ENCODE results near the gene XPO6. TPM values are rescaled to one million over a fixed set of nuclear protein-coding genes. Genes with fewer than 3 reads are reported as not detected.

The XPO6 gene
- total RNA-seq, 2 experiments from 2014 or later, result 204 to 267 TPM

GRCh38 chr16:28205117-28205899 lies 6.5 kb downstream of the XPO6 start:
- H3K4me1 Mint-ChIP-seq, result peaks cover 52% of the 10 kb centered on the region
- no peaks in the 10 kb centered on the region for H3K27me3 Mint-ChIP-seq
- no peak overlapping the region for H3K27ac Mint-ChIP-seq

GRCh38 chr16:28204622-28205021 lies 7.1 kb downstream of the XPO6 start:
- peaks cover 51% of the 10 kb centered on the region for H3K4me1 Mint-ChIP-seq

More at GRCh38 chr16:28205117-28205899, 6.5 kb downstream of the XPO6 start:
- no peaks in the 10 kb centered on the region for H3K9me3 Mint-ChIP-seq (ENCODE audit: low read depth)
- DNase-seq (no peak), ATAC-seq (no peak)
- H3K4me3 Mint-ChIP-seq, result no peak overlapping the region
- CTCF ChIA-PET, result no interaction called here
- peaks cover 55% of the 10 kb centered on the region for H3K36me3 Mint-ChIP-seq

GRCh38 chr16:28204204-28204603 lies 7.6 kb downstream of the XPO6 start:
- H3K27me3 Mint-ChIP-seq, result no peaks in the 10 kb centered on the region
- H3K4me1 Mint-ChIP-seq, result peaks cover 51% of the 10 kb centered on the region
- no peak overlapping the region for H3K4me3 Mint-ChIP-seq
- H3K9me3 Mint-ChIP-seq (ENCODE audit: low read depth), result no peaks in the 10 kb centered on the region
- peaks cover 53% of the 10 kb centered on the region for H3K36me3 Mint-ChIP-seq
- CTCF ChIA-PET, result interaction anchor here (1.1 to 2.3 kb wide), 3 partner anchors 10 to 67 kb away, joined by 3 to 11 read pairs (median 3); no protein-coding TSS in a partner anchor
- ATAC-seq (no peak), DNase-seq (no peak)
- no peak overlapping the region for H3K27ac Mint-ChIP-seq

More at GRCh38 chr16:28204622-28205021, 7.1 kb downstream of the XPO6 start:
- DNase-seq (no peak), ATAC-seq (no peak)
- H3K4me3 Mint-ChIP-seq, result no peak overlapping the region
- peaks cover 53% of the 10 kb centered on the region for H3K36me3 Mint-ChIP-seq
- no peaks in the 10 kb centered on the region for H3K9me3 Mint-ChIP-seq (ENCODE audit: low read depth)
- CTCF ChIA-PET, result interaction anchor here (1.1 to 1.2 kb wide), 2 partner anchors 12 to 68 kb away, joined by 3 read pairs; no protein-coding TSS in a partner anchor
- H3K27me3 Mint-ChIP-seq, result no peaks in the 10 kb centered on the region
- H3K27ac Mint-ChIP-seq, result no peak overlapping the region

GRCh38 chr16:28202147-28202746 lies 9.5 kb downstream of the XPO6 start:
- Mint-ChIP-seq H3K36me3 (peaks cover 40% of the 10 kb centered on the region), H3K27me3 (no peaks in the 10 kb centered on the region), H3K9me3 (ENCODE audit: low read depth) (no peaks in the 10 kb centered on the region), H3K4me1 (peaks cover 40% of the 10 kb centered on the region), H3K4me3 (no peak overlapping the region), H3K27ac (peak overlapping the region; percentile 82)
- DNase-seq (peak; percentile 71), ATAC-seq (peak; percentile 88)
- CTCF ChIA-PET, result interaction anchor here (0.7 to 2.3 kb wide), 10 partner anchors 9 to 76 kb away, joined by 3 to 11 read pairs (median 4); no protein-coding TSS in a partner anchor

- CTCF ChIA-PET, result interaction anchor here (1.0 to 1.2 kb wide), 2 partner anchors 8 to 64 kb away, joined by 3 read pairs; no protein-coding TSS in a partner anchor
- Mint-ChIP-seq H3K9me3 (ENCODE audit: low read depth) (no peaks in the 10 kb centered on the region), H3K36me3 (peaks cover 41% of the 10 kb centered on the region), H3K4me3 (no peak overlapping the region), H3K4me1 (peaks cover 46% of the 10 kb centered on the region), H3K27ac (peak overlapping the region; percentile 68), H3K27me3 (no peaks in the 10 kb centered on the region)
- ATAC-seq (no peak), DNase-seq (no peak)
Measured at GRCh38 chr16:28200661-28201060, 11.1 kb downstream of the XPO6 start.

- peaks cover 71% of the 10 kb centered on the region for H3K4me1 Mint-ChIP-seq
- peak overlapping the region; percentile 64 for H3K27ac Mint-ChIP-seq
- no peaks in the 10 kb centered on the region for H3K27me3 Mint-ChIP-seq
- DNase-seq (no peak), ATAC-seq (no peak)
- CTCF ChIA-PET, result interaction anchor here (1.0 to 1.6 kb wide), 3 partner anchors 9 to 60 kb away, joined by 3 to 8 read pairs (median 6); no protein-coding TSS in a partner anchor
- no peaks in the 10 kb centered on the region for H3K9me3 Mint-ChIP-seq (ENCODE audit: low read depth)
- H3K36me3 Mint-ChIP-seq, result peaks cover 48% of the 10 kb centered on the region
- H3K4me3 Mint-ChIP-seq, result no peak overlapping the region
Measured at GRCh38 chr16:28196387-28196987, 15.3 kb downstream of the XPO6 start.

GRCh38 chr16:28195859-28196258 lies 15.9 kb downstream of the XPO6 start:
- Mint-ChIP-seq H3K4me1 (peaks cover 70% of the 10 kb centered on the region), H3K36me3 (peaks cover 46% of the 10 kb centered on the region), H3K27ac (peak overlapping the region; percentile 98), H3K9me3 (ENCODE audit: low read depth) (no peaks in the 10 kb centered on the region), H3K27me3 (no peaks in the 10 kb centered on the region), H3K4me3 (no peak overlapping the region)
- DNase-seq (no peak), ATAC-seq (no peak)
- CTCF ChIA-PET, result interaction anchor here (4.8 kb wide), 1 partner anchor 14 kb away, joined by 58 read pairs; the partner anchor contains the start of gene XPO6

- peak overlapping the region; percentile 74 for H3K4me3 Mint-ChIP-seq
- ATAC-seq (peak; percentile 46), DNase-seq (peak; percentile 64)
- H3K9me3 Mint-ChIP-seq (ENCODE audit: low read depth), result no peaks in the 10 kb centered on the region
- CTCF ChIA-PET, result interaction anchor here (0.8 to 4.8 kb wide), 11 partner anchors 9 to 221 kb away, joined by 3 to 58 read pairs (median 4); partner anchors contain the start of gene XPO6
- H3K27me3 Mint-ChIP-seq, result no peaks in the 10 kb centered on the region
- peaks cover 42% of the 10 kb centered on the region for H3K36me3 Mint-ChIP-seq
- H3K27ac Mint-ChIP-seq, result peak overlapping the region; percentile 98
- H3K4me1 Mint-ChIP-seq, result peaks cover 77% of the 10 kb centered on the region
Measured at GRCh38 chr16:28193530-28194423, 18.0 kb downstream of the XPO6 start.

- Mint-ChIP-seq H3K36me3 (peaks cover 47% of the 10 kb centered on the region), H3K9me3 (ENCODE audit: low read depth) (no peaks in the 10 kb centered on the region), H3K4me1 (peaks cover 85% of the 10 kb centered on the region), H3K27ac (peak overlapping the region; percentile 98), H3K4me3 (peak overlapping the region; percentile 74), H3K27me3 (no peaks in the 10 kb centered on the region)
- DNase-seq, result peak; percentile 91
- ATAC-seq, result peak; percentile 88
- CTCF ChIA-PET, result interaction anchor here (0.8 to 4.8 kb wide), 8 partner anchors 10 to 51 kb away, joined by 3 to 58 read pairs (median 6); partner anchors contain the start of gene XPO6
Measured at GRCh38 chr16:28192806-28193529, 18.8 kb downstream of the XPO6 start.

- H3K4me3 Mint-ChIP-seq, result no peak overlapping the region
- no peaks in the 10 kb centered on the region for H3K9me3 Mint-ChIP-seq (ENCODE audit: low read depth)
- DNase-seq, result no peak
- CTCF ChIA-PET, result interaction anchor here (0.8 to 4.8 kb wide), 5 partner anchors 11 to 85 kb away, joined by 3 to 58 read pairs (median 8); partner anchors contain the start of gene XPO6
- peaks cover 40% of the 10 kb centered on the region for H3K36me3 Mint-ChIP-seq
- peaks cover 90% of the 10 kb centered on the region for H3K4me1 Mint-ChIP-seq
- ATAC-seq, result no peak
- peak overlapping the region; percentile 82 for H3K27ac Mint-ChIP-seq
- H3K27me3 Mint-ChIP-seq, result no peaks in the 10 kb centered on the region
Measured at GRCh38 chr16:28191364-28191960, 20.3 kb downstream of the XPO6 start.

- Mint-ChIP-seq H3K27me3 (no peaks in the 10 kb centered on the region), H3K36me3 (peaks cover 36% of the 10 kb centered on the region), H3K27ac (peak overlapping the region; percentile 94), H3K9me3 (ENCODE audit: low read depth) (no peaks in the 10 kb centered on the region), H3K4me1 (peaks cover 86% of the 10 kb centered on the region), H3K4me3 (peak overlapping the region; percentile 59)
- DNase-seq (peak; percentile 73), ATAC-seq (peak; percentile 38)
- CTCF ChIA-PET, result interaction anchor here (0.6 to 4.4 kb wide), 5 partner anchors 13 to 40 kb away, joined by 3 to 40 read pairs (median 4); partner anchors contain the start of gene XPO6
Measured at GRCh38 chr16:28189245-28189644, 22.5 kb downstream of the XPO6 start.

All from activated CD8-positive, alpha-beta memory T cell treated with anti-CD3 and anti-CD28 coated beads, Interleukin-2, amount 10 ng/mL, durations not matched to agents 7 days and 5 days (primary cell).